ENCODE measurements around the gene GABRG3.

DNA sequence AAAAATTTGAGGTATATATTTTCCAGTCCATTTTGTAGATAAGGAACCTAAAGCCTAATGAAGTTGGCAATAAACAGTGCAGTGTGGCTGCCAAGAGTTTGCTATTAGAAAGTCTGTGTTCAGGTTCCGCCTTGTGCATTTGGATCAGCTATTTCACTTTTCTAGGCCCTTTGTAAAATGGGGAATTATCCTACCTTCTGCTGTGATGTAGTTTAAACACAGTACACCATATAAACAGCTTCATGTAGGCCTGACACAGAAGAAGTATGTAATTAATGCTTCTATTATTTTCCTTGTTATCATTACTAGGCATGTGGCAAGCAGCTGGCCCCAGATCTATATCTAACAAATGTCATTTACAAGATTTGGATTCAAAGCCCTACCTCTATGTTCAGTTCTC, 456.3 kb downstream of the GABRG3 start:
- TF ChIP-seq POLR2A (IDR thresholded peaks at IDR 0.05; ENCODE audit: low read depth, low read length) (no peak), POLR2AphosphoS5 (IDR thresholded peaks at IDR 0.05; ENCODE audit: low read depth, low read length) (no peak), POU2F2 (IDR thresholded peaks at IDR 0.05; ENCODE audit: low read depth, low read length) (no peak), PAX5 (IDR thresholded peaks at IDR 0.05; ENCODE audit: insufficient read depth, low read length, severe bottlenecking) (no peak), TAF1 (IDR thresholded peaks at IDR 0.05; ENCODE audit: low read depth, low read length) (no peak)

Data from GM12891 (cell line).